HEK293 (cell line): Measurements from ENCODE around the gene ABR.

Source experiments
- FEZF1 ChIP-seq: fragments of 450-650 bp; formaldehyde crosslinking; IDR thresholded peaks from 2 replicates; pipeline ENCODE4 v1.5.1; 2016; ENCODE audit warnings: missing biosample characterization, missing genetic modification characterization
- GLI4 ChIP-seq: fragments of 450-650 bp; formaldehyde crosslinking; IDR thresholded peaks from 2 replicates; pipeline ENCODE4 v1.5.1; 2016; ENCODE audit warnings: missing biosample characterization, missing genetic modification characterization
- HOXD13 ChIP-seq: sonication (generic); formaldehyde crosslinking; IDR thresholded peaks from 2 replicates; pipeline ENCODE4 v1.8.0; 2022; ENCODE audit warnings: missing genetic modification reagents, borderline replicate concordance
- KLF1 ChIP-seq: fragments of 450-650 bp; formaldehyde crosslinking; IDR thresholded peaks from 2 replicates; pipeline ENCODE4 v1.5.1; 2016; ENCODE audit warnings: missing biosample characterization, missing genetic modification characterization
- PRDM1 ChIP-seq: fragments of 450-650 bp; formaldehyde crosslinking; IDR thresholded peaks from 2 replicates; pipeline ENCODE4; 2016; ENCODE audit warnings: missing biosample characterization, missing genetic modification characterization
- PRDM4 ChIP-seq: fragments of 450-650 bp; formaldehyde crosslinking; IDR thresholded peaks from 2 replicates; pipeline ENCODE4 v1.5.1; 2017; ENCODE audit warnings: missing biosample characterization, missing genetic modification characterization
- REPIN1 ChIP-seq: fragments of 450-650 bp; formaldehyde crosslinking; IDR thresholded peaks from 2 replicates; pipeline ENCODE4 v1.5.1; 2017; ENCODE audit warnings: missing biosample characterization, missing genetic modification characterization, low read depth
- ZBTB21 ChIP-seq: fragments of 450-650 bp; formaldehyde crosslinking; IDR thresholded peaks from 2 replicates; pipeline ENCODE4 v1.5.1; 2017; ENCODE audit warnings: missing biosample characterization, missing genetic modification characterization
- ZBTB7A ChIP-seq: fragments of 450-650 bp; formaldehyde crosslinking; IDR thresholded peaks from 2 replicates; pipeline ENCODE4 v1.5.1; 2016; ENCODE audit warnings: low read depth, missing biosample characterization, missing genetic modification characterization
- ZEB2 ChIP-seq: fragments of 450-650 bp; formaldehyde crosslinking; IDR thresholded peaks from 2 replicates; pipeline ENCODE4 v1.5.1; 2016; ENCODE audit warnings: missing biosample characterization, missing genetic modification characterization
- ZNF121 ChIP-seq: fragments of 450-650 bp; formaldehyde crosslinking; IDR thresholded peaks from 2 replicates; pipeline ENCODE4 v1.5.1; 2016; ENCODE audit warnings: missing biosample characterization, missing genetic modification characterization
- ZNF138 ChIP-seq: fragments of 450-650 bp; formaldehyde crosslinking; IDR thresholded peaks from 2 replicates; pipeline ENCODE4 v1.5.1; 2016; ENCODE audit warnings: missing biosample characterization, missing genetic modification characterization, borderline replicate concordance
- ZNF140 ChIP-seq: fragments of 450-650 bp; formaldehyde crosslinking; IDR thresholded peaks from 2 replicates; pipeline ENCODE4 v1.5.1; 2016; ENCODE audit warnings: missing biosample characterization, missing genetic modification characterization
- ZNF148 ChIP-seq: fragments of 450-650 bp; formaldehyde crosslinking; IDR thresholded peaks from 2 replicates; pipeline ENCODE4 v1.5.0; 2017; ENCODE audit warnings: missing biosample characterization, missing genetic modification characterization, borderline replicate concordance
- ZNF155 ChIP-seq: fragments of 450-650 bp; formaldehyde crosslinking; IDR thresholded peaks from 2 replicates; pipeline ENCODE4 v1.5.1; 2016; ENCODE audit warnings: missing biosample characterization, missing genetic modification characterization
- ZNF24 ChIP-seq: fragments of 450-650 bp; formaldehyde crosslinking; IDR thresholded peaks from 2 replicates; pipeline ENCODE4 v1.5.1; 2016; ENCODE audit warnings: missing biosample characterization, missing genetic modification characterization
- ZNF324 ChIP-seq: fragments of 450-650 bp; formaldehyde crosslinking; IDR thresholded peaks from 2 replicates; pipeline ENCODE4 v1.5.1; 2016; ENCODE audit warnings: missing biosample characterization, missing genetic modification characterization
- ZNF37A ChIP-seq: fragments of 450-650 bp; IDR thresholded peaks from 2 replicates; pipeline ENCODE4 v1.5.1; 2018; ENCODE audit warnings: missing biosample characterization, missing genetic modification characterization
- ZNF423 ChIP-seq: fragments of 450-650 bp; formaldehyde crosslinking; IDR thresholded peaks from 2 replicates; pipeline ENCODE4 v1.5.1; 2016; ENCODE audit warnings: missing biosample characterization, missing genetic modification characterization
- ZNF510 ChIP-seq: fragments of 450-650 bp; formaldehyde crosslinking; IDR thresholded peaks from 2 replicates; pipeline ENCODE4 v1.5.1; 2018; ENCODE audit warnings: mild to moderate bottlenecking, missing genetic modification characterization, missing biosample characterization; ENCODE audit not compliant: insufficient replicate concordance
- ZNF549 ChIP-seq: fragments of 450-650 bp; IDR thresholded peaks from 2 replicates; pipeline ENCODE4 v1.5.1; 2018; ENCODE audit warnings: missing biosample characterization, missing genetic modification characterization, mild to moderate bottlenecking, inconsistent platforms, moderate library complexity
- ZNF560 ChIP-seq: fragments of 450-650 bp; formaldehyde crosslinking; IDR thresholded peaks from 2 replicates; pipeline ENCODE4 v1.5.1; 2017; ENCODE audit warnings: missing biosample characterization, missing genetic modification characterization, borderline replicate concordance
- ZNF600 ChIP-seq: fragments of 450-650 bp; formaldehyde crosslinking; IDR thresholded peaks from 2 replicates; pipeline ENCODE4 v1.5.1; 2016; ENCODE audit warnings: missing biosample characterization, missing genetic modification characterization
- ZNF624 ChIP-seq: fragments of 450-650 bp; formaldehyde crosslinking; IDR thresholded peaks from 2 replicates; pipeline ENCODE4 v1.5.1; 2017; ENCODE audit warnings: missing biosample characterization, missing genetic modification characterization
- ZNF677 ChIP-seq: fragments of 450-650 bp; IDR thresholded peaks from 2 replicates; pipeline ENCODE4 v1.5.0; 2018; ENCODE audit warnings: missing biosample characterization, mild to moderate bottlenecking, missing genetic modification characterization, moderate library complexity
- ZNF747 ChIP-seq: fragments of 450-650 bp; formaldehyde crosslinking; IDR thresholded peaks from 2 replicates; pipeline ENCODE4 v1.5.1; 2016; ENCODE audit warnings: missing biosample characterization, missing genetic modification characterization
- ZNF785 ChIP-seq: fragments of 450-650 bp; formaldehyde crosslinking; IDR thresholded peaks from 2 replicates; pipeline ENCODE4 v1.5.1; 2016; ENCODE audit warnings: missing biosample characterization, missing genetic modification characterization
- ZNF792 ChIP-seq: fragments of 450-650 bp; formaldehyde crosslinking; IDR thresholded peaks from 2 replicates; pipeline ENCODE4 v1.5.1; 2016; ENCODE audit warnings: missing biosample characterization, missing genetic modification characterization
- ZSCAN16 ChIP-seq: fragments of 450-650 bp; formaldehyde crosslinking; IDR thresholded peaks from 2 replicates; pipeline ENCODE4 v1.5.1; 2016; ENCODE audit warnings: missing biosample characterization, missing genetic modification characterization
- TF ChIP-seq, protein P1 (sequence below): fragments of 450-650 bp; formaldehyde crosslinking; IDR thresholded peaks from 2 replicates; pipeline ENCODE4 v1.5.1; 2016; ENCODE audit warnings: missing biosample characterization, missing genetic modification characterization
- TF ChIP-seq, protein P2 (sequence below): fragments of 450-650 bp; formaldehyde crosslinking; IDR thresholded peaks from 2 replicates; pipeline ENCODE4 v1.5.1; 2016; ENCODE audit warnings: missing biosample characterization, missing genetic modification characterization

ABR gene

DNA sequence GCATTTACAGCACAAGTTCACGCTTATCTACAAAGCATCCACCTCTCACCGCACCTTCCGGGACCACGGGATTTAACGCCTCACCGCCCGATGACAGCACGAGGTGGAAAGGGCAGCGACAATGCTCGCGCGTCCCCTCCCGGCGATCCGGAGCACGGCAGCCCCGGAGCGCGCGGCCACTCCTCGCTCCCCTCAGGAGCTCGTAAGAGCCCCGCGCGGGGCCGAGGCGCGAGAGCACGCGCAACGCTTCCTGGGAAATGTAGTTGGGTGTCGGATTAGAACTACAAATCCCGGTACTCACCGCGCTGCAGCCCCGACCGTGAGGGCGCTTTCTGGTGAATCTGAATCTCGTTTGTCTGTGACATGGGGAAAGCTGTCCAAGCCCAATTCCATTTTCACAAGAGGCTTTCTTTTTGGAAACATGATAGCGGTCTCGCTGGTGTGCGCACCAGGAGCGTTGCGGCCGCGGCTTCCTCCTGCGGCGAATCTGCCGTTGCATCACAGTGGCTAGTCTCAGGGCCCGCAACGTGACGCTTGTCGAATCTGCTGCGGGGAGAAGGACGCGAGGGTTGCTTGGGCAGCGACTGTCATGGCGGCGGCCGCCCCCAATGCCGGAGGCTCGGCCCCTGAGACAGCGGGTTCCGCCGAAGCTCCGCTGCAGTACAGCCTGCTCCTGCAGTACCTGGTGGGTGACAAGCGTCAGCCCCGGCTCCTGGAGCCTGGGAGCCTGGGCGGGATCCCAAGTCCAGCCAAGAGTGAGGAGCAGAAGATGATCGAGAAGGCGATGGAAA is 183.0 kb downstream of the ABR start, which contains the start of gene TIMM22 (continued):
- TF ChIP-seq ZBTB21 (tag by site-specific recombination) (peak; percentile 55; the same call in 1 of the 2 replicates), ZNF155 (tag by site-specific recombination) (no peak), ZNF560 (no peak), ZNF747 (tag by site-specific recombination) (no peak), PRDM1 (peak; percentile 79), PRDM4 (tag by site-specific recombination) (peak; percentile 68), ZNF792 (tag by site-specific recombination) (no peak), FEZF1 (tag by site-specific recombination) (no peak), ZNF24 (tag by site-specific recombination) (peak; percentile 93), GLI4 (tag by site-specific recombination) (peak; percentile 88; the same call in 1 of the 2 replicates), ZSCAN16 (tag by site-specific recombination) (no peak), REPIN1 (0 out of 2 replicates have a peak, but pooled peaks have one; percentile 61), KLF1 (tag by site-specific recombination) (peak; percentile 52), ZNF324 (tag by site-specific recombination) (peak; percentile 99), ZNF138 (tag by site-specific recombination) (no peak), ZNF148 (tag by site-specific recombination) (peak; percentile 82; the same call in 1 of the 2 replicates), HOXD13 (CRISPR knock-in tag) (no peak; the same call in 1 of the 2 replicates), ZNF140 (no peak), ZNF677 (no peak), ZNF600 (tag by site-specific recombination) (peak; percentile 74), ZNF37A (tag by site-specific recombination) (no peak), ZNF121 (tag by site-specific recombination) (peak; percentile 41; the same call in 1 of the 2 replicates), ZNF510 (tag by site-specific recombination) (no peak), ZBTB7A (tag by site-specific recombination) (peak; percentile 95), ZNF785 (tag by site-specific recombination) (peak; percentile 92), ZNF624 (tag by site-specific recombination) (no peak), ZEB2 (tag by site-specific recombination) (peak; percentile 96), ZNF423 (tag by site-specific recombination) (peak; percentile 4; the same call in 1 of the 2 replicates), ZNF549 (tag by site-specific recombination) (no peak)
- TF ChIP-seq, protein P1, sequence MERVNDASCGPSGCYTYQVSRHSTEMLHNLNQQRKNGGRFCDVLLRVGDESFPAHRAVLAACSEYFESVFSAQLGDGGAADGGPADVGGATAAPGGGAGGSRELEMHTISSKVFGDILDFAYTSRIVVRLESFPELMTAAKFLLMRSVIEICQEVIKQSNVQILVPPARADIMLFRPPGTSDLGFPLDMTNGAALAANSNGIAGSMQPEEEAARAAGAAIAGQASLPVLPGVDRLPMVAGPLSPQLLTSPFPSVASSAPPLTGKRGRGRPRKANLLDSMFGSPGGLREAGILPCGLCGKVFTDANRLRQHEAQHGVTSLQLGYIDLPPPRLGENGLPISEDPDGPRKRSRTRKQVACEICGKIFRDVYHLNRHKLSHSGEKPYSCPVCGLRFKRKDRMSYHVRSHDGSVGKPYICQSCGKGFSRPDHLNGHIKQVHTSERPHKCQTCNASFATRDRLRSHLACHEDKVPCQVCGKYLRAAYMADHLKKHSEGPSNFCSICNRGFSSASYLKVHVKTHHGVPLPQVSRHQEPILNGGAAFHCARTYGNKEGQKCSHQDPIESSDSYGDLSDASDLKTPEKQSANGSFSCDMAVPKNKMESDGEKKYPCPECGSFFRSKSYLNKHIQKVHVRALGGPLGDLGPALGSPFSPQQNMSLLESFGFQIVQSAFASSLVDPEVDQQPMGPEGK = peak; percentile 55
- TF ChIP-seq, protein P2, sequence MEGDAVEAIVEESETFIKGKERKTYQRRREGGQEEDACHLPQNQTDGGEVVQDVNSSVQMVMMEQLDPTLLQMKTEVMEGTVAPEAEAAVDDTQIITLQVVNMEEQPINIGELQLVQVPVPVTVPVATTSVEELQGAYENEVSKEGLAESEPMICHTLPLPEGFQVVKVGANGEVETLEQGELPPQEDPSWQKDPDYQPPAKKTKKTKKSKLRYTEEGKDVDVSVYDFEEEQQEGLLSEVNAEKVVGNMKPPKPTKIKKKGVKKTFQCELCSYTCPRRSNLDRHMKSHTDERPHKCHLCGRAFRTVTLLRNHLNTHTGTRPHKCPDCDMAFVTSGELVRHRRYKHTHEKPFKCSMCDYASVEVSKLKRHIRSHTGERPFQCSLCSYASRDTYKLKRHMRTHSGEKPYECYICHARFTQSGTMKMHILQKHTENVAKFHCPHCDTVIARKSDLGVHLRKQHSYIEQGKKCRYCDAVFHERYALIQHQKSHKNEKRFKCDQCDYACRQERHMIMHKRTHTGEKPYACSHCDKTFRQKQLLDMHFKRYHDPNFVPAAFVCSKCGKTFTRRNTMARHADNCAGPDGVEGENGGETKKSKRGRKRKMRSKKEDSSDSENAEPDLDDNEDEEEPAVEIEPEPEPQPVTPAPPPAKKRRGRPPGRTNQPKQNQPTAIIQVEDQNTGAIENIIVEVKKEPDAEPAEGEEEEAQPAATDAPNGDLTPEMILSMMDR = peak; percentile 99
